ENCODE results near the gene UBE2O. TPM values are rescaled to one million over a fixed set of nuclear protein-coding genes. Genes with fewer than 3 reads are reported as not detected.

Gene UBE2O
- total RNA-seq, 1 experiment from 2014 or later, result 52.6 TPM

DNA sequence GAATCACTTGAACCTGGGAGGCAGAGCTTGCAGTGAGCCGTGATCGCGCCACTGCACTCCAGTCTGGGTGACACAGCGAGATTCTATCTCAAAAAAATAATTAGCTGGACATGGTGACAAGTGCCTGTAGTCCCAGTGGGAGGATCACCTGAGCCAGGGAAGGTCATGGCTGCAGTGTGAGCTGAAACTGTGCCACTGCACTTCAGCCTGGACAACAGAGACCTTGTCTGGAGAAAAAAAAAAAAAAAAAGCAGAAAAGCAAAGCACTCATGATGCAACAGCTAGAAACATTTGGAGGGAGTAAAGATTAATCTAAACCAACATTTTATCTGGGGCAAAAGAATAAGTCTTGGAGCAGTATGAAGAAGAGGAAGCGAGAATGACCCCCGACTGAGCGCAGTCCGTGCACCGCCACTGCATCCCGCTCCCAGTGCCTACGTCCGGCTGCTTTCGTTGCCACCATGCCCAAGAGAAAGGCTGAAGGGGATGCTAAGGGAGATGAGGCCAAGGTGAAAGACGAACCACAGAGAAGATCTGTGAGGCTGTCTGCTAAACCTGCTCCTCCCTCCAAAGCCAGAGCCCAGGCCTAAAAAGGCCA is 107.5 kb downstream of the UBE2O start:
- no CpG with 5 or more reads among the region's 14 CpGs for WGBS (ENCODE audit: extremely low coverage, insufficient read length, low lambda C conversion rate)
- Histone ChIP-seq H3K23ac (ENCODE audit: insufficient read length, low read depth, low read length) (no peak overlapping the region), H2BK120ac (ENCODE audit: low read depth, low read length, poor library complexity, severe bottlenecking) (no peak overlapping the region), H2BK15ac (ENCODE audit: low read depth, low read length) (no peak overlapping the region), H3K27ac (ENCODE audit: insufficient read length, low read depth, low read length) (no peak overlapping the region), H3K18ac (ENCODE audit: insufficient read length, low read depth, low read length) (no peak overlapping the region), H4K8ac (replicated peaks; ENCODE audit: insufficient read length, low read depth, low read length) (no peak overlapping the region), H4K20me1 (ENCODE audit: control insufficient read depth, insufficient read depth, insufficient read length) (no peaks in the 10 kb centered on the region), H3K79me1 (ENCODE audit: insufficient read depth, low read depth, low read length, poor library complexity, severe bottlenecking) (no peaks in the 10 kb centered on the region), H3K4me1 (ENCODE audit: insufficient read depth, low read length) (no peaks in the 10 kb centered on the region), H3K27me3 (ENCODE audit: insufficient read depth, low read length) (no peaks in the 10 kb centered on the region), H3K9me3 (ENCODE audit: control insufficient read depth, low read depth, low read length) (no peaks in the 10 kb centered on the region), H3T11ph (ENCODE audit: low read length) (no peak overlapping the region), H3K4me2 (ENCODE audit: insufficient read depth, insufficient read length, low read length) (no peak overlapping the region), H2AK5ac (ENCODE audit: insufficient read length, low read length) (no peak overlapping the region), H3K9ac (ENCODE audit: extremely low read depth, insufficient read length, low read length) (no peak overlapping the region), H4K91ac (ENCODE audit: insufficient read length, low read depth, low read length) (no peak overlapping the region), H3K56ac (ENCODE audit: insufficient read length, low read depth, low read length) (no peak overlapping the region), H3K4ac (ENCODE audit: low read depth, low read length) (no peak overlapping the region), H3K14ac (ENCODE audit: insufficient read depth, low read length) (no peak overlapping the region), H3K23me2 (ENCODE audit: insufficient read length, low read depth, low read length, poor library complexity, severe bottlenecking) (no peaks in the 10 kb centered on the region), H3K79me2 (ENCODE audit: insufficient read depth, low read length) (no peaks in the 10 kb centered on the region), H2BK5ac (ENCODE audit: insufficient read length, low read length) (no peak overlapping the region), H2BK20ac (ENCODE audit: low read depth, low read length, poor library complexity, severe bottlenecking) (no peak overlapping the region), H2AFZ (ENCODE audit: low read length) (no peak overlapping the region), H4K5ac (ENCODE audit: insufficient read length, low read depth, low read length) (no peak overlapping the region), H2BK12ac (ENCODE audit: insufficient read length, low read depth, low read length) (no peak overlapping the region)
- Mint-ChIP-seq H3K27me3 (ENCODE audit: low read depth) (no peaks in the 10 kb centered on the region), H3K36me3 (ENCODE audit: insufficient read depth in 1 of 3, low read depth in 3 of 3) (peaks cover 20 to 55% (median 51%) of the 10 kb centered on the region in 3 experiments; a peak in 6 of 7 replicates), H3K4me1 (no peaks in the 10 kb centered on the region), H3K4me3 (no peak overlapping the region), H3K9me3 (no peaks in the 10 kb centered on the region), H3K27ac (peak overlapping the region in 1 of 3 experiments; percentile 47; a peak in 1 of 7 replicates)
- DNase-seq, result no peak
- no peak for TF ChIP-seq CTCF (conservative IDR thresholded peaks at IDR 0.05)
